Measurements from ENCODE around the gene IFNE. TPM values are rescaled to one million over a fixed set of nuclear protein-coding genes. Genes with fewer than 3 reads are reported as not detected.
A peak's percentile ranks its signal among the peaks of the same experiment; 100 is the strongest.

Gene IFNE
- total RNA-seq, 1 experiment from 2014 or later = 0.96 TPM

GRCh38 chr9:21473236-21473635 lies 8.9 kb downstream of the IFNE start:
- peak; percentile 74 for ATAC-seq

GRCh38 chr9:21470126-21470525 lies 12.0 kb downstream of the IFNE start:
- RAD21 ChIA-PET (ENCODE audit: low non-redundant PET in 1 of 2, low total read pairs in 2 of 2, uncharacterized antibody in 2 of 2, unreplicated experiment in 2 of 2) = no interaction called here
- no peak for ATAC-seq
- no peaks in the 10 kb centered on the region for H4K20me1 ChIP-seq (ENCODE audit: insufficient read depth)
- TF ChIP-seq ZFX (IDR thresholded peaks at IDR 0.05) = no peak
- no peak for TF ChIP-seq SRF (IDR thresholded peaks at IDR 0.05; ENCODE audit: low read depth)
- TF ChIP-seq FOSL1 (IDR thresholded peaks at IDR 0.05; ENCODE audit: low read depth) = no peak
- no peak for TF ChIP-seq ZBTB33 (IDR thresholded peaks at IDR 0.05; ENCODE audit: extremely low read depth, insufficient replicate concordance, low read length)
- TF ChIP-seq POLR2A (IDR thresholded peaks at IDR 0.05; ENCODE audit: borderline replicate concordance, extremely low read depth, insufficient read depth, insufficient read length) = no peak
- no peak for TF ChIP-seq EZH2phosphoT487 (IDR thresholded peaks at IDR 0.05; ENCODE audit: borderline replicate concordance)
- TF ChIP-seq REST (IDR thresholded peaks at IDR 0.05; ENCODE audit: low read depth) = no peak
- no peak for TF ChIP-seq YY1 (IDR thresholded peaks at IDR 0.05; ENCODE audit: extremely low read depth, insufficient replicate concordance, low read depth, low read length)
- no peak for TF ChIP-seq ELF1 (IDR thresholded peaks at IDR 0.05; ENCODE audit: borderline replicate concordance, low read depth)

More at GRCh38 chr9:21473236-21473635, 8.9 kb downstream of the IFNE start:
- TF ChIP-seq EGR1 (IDR thresholded peaks at IDR 0.05; ENCODE audit: low read depth) = no peak
- TF ChIP-seq, protein P1, sequence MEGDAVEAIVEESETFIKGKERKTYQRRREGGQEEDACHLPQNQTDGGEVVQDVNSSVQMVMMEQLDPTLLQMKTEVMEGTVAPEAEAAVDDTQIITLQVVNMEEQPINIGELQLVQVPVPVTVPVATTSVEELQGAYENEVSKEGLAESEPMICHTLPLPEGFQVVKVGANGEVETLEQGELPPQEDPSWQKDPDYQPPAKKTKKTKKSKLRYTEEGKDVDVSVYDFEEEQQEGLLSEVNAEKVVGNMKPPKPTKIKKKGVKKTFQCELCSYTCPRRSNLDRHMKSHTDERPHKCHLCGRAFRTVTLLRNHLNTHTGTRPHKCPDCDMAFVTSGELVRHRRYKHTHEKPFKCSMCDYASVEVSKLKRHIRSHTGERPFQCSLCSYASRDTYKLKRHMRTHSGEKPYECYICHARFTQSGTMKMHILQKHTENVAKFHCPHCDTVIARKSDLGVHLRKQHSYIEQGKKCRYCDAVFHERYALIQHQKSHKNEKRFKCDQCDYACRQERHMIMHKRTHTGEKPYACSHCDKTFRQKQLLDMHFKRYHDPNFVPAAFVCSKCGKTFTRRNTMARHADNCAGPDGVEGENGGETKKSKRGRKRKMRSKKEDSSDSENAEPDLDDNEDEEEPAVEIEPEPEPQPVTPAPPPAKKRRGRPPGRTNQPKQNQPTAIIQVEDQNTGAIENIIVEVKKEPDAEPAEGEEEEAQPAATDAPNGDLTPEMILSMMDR (IDR thresholded peaks at IDR 0.05 in 2 of 3, conservative IDR thresholded peaks at IDR 0.05 in 1 of 3; ENCODE audit: borderline replicate concordance in 1 of 3, insufficient read depth in 1 of 3, low read depth in 2 of 3, low read length in 2 of 3) = peak; percentile 5 to 39 (median 34); a peak in 2 of 6 replicates
- no TSS peak for BruUV-seq (replicated peaks)
- no peak for DNase-seq (ENCODE audit: low read depth, low spot score)
- Histone ChIP-seq H3K27ac (ENCODE audit: low read depth, low read length) (no peak overlapping the region), H3K9me2 (ENCODE audit: insufficient read depth) (no peaks in the 10 kb centered on the region), H3K27me3 (ENCODE audit: insufficient read depth, low read length) (no peaks in the 10 kb centered on the region), H3K79me2 (ENCODE audit: insufficient read depth, low read length) (no peaks in the 10 kb centered on the region), H3K4me1 (ENCODE audit: control insufficient read depth in 1 of 2, insufficient read depth in 2 of 2, low read length in 2 of 2) (no peaks in the 10 kb centered on the region), H3K9ac (ENCODE audit: low read length) (no peak overlapping the region), H3K4me3 (replicated peaks in 1 of 2; ENCODE audit: low read depth in 1 of 2, low read length in 2 of 2) (no peak overlapping the region), H2AFZ (ENCODE audit: low read depth, low read length, poor library complexity, severe bottlenecking) (no peak overlapping the region), H3K36me3 (ENCODE audit: control insufficient read depth in 1 of 2, insufficient read depth in 2 of 2, low read length in 2 of 2) (no peaks in the 10 kb centered on the region), H4K20me1 (ENCODE audit: insufficient read depth) (no peaks in the 10 kb centered on the region), H3K9me3 (ENCODE audit: control insufficient read depth in 1 of 2, insufficient read depth in 1 of 2, low read depth in 1 of 2, low read length in 2 of 2) (no peaks in the 10 kb centered on the region), H3K4me2 (ENCODE audit: low read length) (no peak overlapping the region)
- intact Hi-C loops (cut with micrococcal nuclease) = no loop called here
- ChIA-PET POLR2A (no interaction called here), RAD21 (ENCODE audit: low non-redundant PET in 1 of 2, low total read pairs in 2 of 2, uncharacterized antibody in 2 of 2, unreplicated experiment in 2 of 2) (no interaction called here), CTCF (interaction anchor here (0.9 to 1.0 kb wide), 2 partner anchors 147 to 238 kb away, joined by 3 read pairs; no protein-coding TSS in a partner anchor)

More at GRCh38 chr9:21470126-21470525, 12.0 kb downstream of the IFNE start:
- no peak for DNase-seq (ENCODE audit: low read depth, low spot score)
- H3K4me3 ChIP-seq (replicated peaks in 1 of 2; ENCODE audit: low read depth in 1 of 2, low read length in 2 of 2) = no peak overlapping the region
- BruUV-seq (replicated peaks) = no TSS peak
- H3K79me2 ChIP-seq (ENCODE audit: insufficient read depth, low read length) = no peaks in the 10 kb centered on the region
- no peak overlapping the region for H3K9ac ChIP-seq (ENCODE audit: low read length)
- H3K4me1 ChIP-seq (ENCODE audit: control insufficient read depth in 1 of 2, insufficient read depth in 2 of 2, low read length in 2 of 2) = 0 out of 4 replicates have a peak, but pooled peaks cover 0 to 3% of the 10 kb centered on the region in 2 experiments
- CTCF ChIA-PET = interaction anchor here (1.0 kb wide), 1 partner anchor 74 kb away, joined by 4 read pairs; no protein-coding TSS in a partner anchor
- H3K27me3 ChIP-seq (ENCODE audit: insufficient read depth, low read length) = no peaks in the 10 kb centered on the region
- no peaks in the 10 kb centered on the region for H3K36me3 ChIP-seq (ENCODE audit: control insufficient read depth in 1 of 2, insufficient read depth in 2 of 2, low read length in 2 of 2)
- H3K4me2 ChIP-seq (ENCODE audit: low read length) = no peak overlapping the region
- POLR2A ChIA-PET = no interaction called here
- H3K9me2 ChIP-seq (ENCODE audit: insufficient read depth) = no peaks in the 10 kb centered on the region
- H3K9me3 ChIP-seq (ENCODE audit: control insufficient read depth in 1 of 2, insufficient read depth in 1 of 2, low read depth in 1 of 2, low read length in 2 of 2) = no peaks in the 10 kb centered on the region
- intact Hi-C loops (cut with micrococcal nuclease) = no loop called here
- H3K27ac ChIP-seq (ENCODE audit: low read depth, low read length) = no peak overlapping the region
- no peak overlapping the region for H2AFZ ChIP-seq (ENCODE audit: low read depth, low read length, poor library complexity, severe bottlenecking)

All from HCT116 (cell line).